Endothelial cell of umbilical vein (primary cell): ENCODE results near the gene ZFYVE16. TPM values are rescaled to one million over a fixed set of nuclear protein-coding genes. Genes with fewer than 3 reads are reported as not detected.

Experiments used
- BruUV-seq: library from RNA; stranded (reverse); fragments of 400-500 nt; replicated peaks from 2 replicates; lab custom pipeline; 2021; lab: Mats Ljungman, UMichigan
- CTCF ChIA-PET: fragments of 300-600, 350-600 bp; sonication (Branson Sonifier 250); formaldehyde crosslinking; loops from one replicate; lab custom pipeline; 2021; ENCODE audit warnings: antibody characterized with exemption, inconsistent platforms; lab: Charles Lee
- POLR2A ChIA-PET: fragments of 300-600, 350-600 bp; sonication (Branson Sonifier 250); formaldehyde crosslinking; loops from one replicate; lab custom pipeline; 2021; ENCODE audit warnings: antibody characterized with exemption, inconsistent platforms; lab: Charles Lee
- DNase-seq: peaks from one replicate; pipeline ENCODE4 v3.0.0-alpha.2; 2011; ENCODE audit warnings: low read depth, low spot score
- FAIRE-seq: peaks from 2 replicates; lab custom pipeline; 2011; peaks lifted over from hg19 to GRCh38; lab: Jason Lieb, UNC
- H2AFZ ChIP-seq: 2 replicates; pipeline ENCODE4 v1.6.0; 2012; ENCODE audit warnings: low read depth, low read length, control low read depth, inconsistent platforms
- H3K27ac ChIP-seq: 2 replicates; pipeline ENCODE4 v1.5.1; 2011; ENCODE audit warnings: low read depth, mild to moderate bottlenecking, control low read depth, low read length, moderate library complexity; ENCODE audit not compliant: insufficient read depth
- H3K27me3 ChIP-seq, 2 experiments: 2 replicates each; pipeline versions ENCODE4 v1.6.0 to v1.6.1; 2011; ENCODE audit warnings: low read length in 2 of 2, mixed read lengths in 1 of 2; ENCODE audit not compliant: control insufficient read depth in 2 of 2, insufficient read depth in 2 of 2
- H3K36me3 ChIP-seq, 2 experiments: 2 replicates in 1 of 2; 3 replicates in 1 of 2; pipeline ENCODE4 v1.5.1; 2011; ENCODE audit warnings: low read length in 2 of 2, mild to moderate bottlenecking in 1 of 2, moderate library complexity in 1 of 2; ENCODE audit not compliant: control insufficient read depth in 2 of 2, insufficient read depth in 2 of 2; ENCODE audit errors: extremely low read depth in 1 of 2
- H3K4me1 ChIP-seq: 3 replicates; pipeline ENCODE4 v1.5.1; 2011; ENCODE audit warnings: mild to moderate bottlenecking, low read length; ENCODE audit not compliant: control insufficient read depth, insufficient read depth; ENCODE audit errors: extremely low read depth
- H3K4me2 ChIP-seq: 2 replicates; pipeline ENCODE4 v1.6.1; 2011; ENCODE audit warnings: low read length, control low read depth, mixed read lengths; ENCODE audit not compliant: insufficient read depth
- H3K4me3 ChIP-seq, 3 experiments: fragments of 200-600 bp in 1 of 3; sonication (generic), shearing (Covaris generic) in 1 of 3; replicated peaks in 1 of 3; 2 replicates each; pipeline ENCODE4 v1.5.1; 2011 to 2016; ENCODE audit warnings: control low read depth in 3 of 3, low read length in 3 of 3, mild to moderate bottlenecking in 2 of 3, inconsistent platforms in 1 of 3, low read depth in 1 of 3, moderate library complexity in 1 of 3; ENCODE audit not compliant: insufficient read depth in 1 of 3
- H3K79me2 ChIP-seq: 2 replicates; pipeline ENCODE4 v1.6.0; 2012; ENCODE audit warnings: low read length, inconsistent platforms; ENCODE audit not compliant: control insufficient read depth, insufficient read depth
- H3K9ac ChIP-seq: replicated peaks from 2 replicates; pipeline ENCODE3; 2011; ENCODE audit warnings: low read length, control low read depth; ENCODE audit not compliant: insufficient read depth; ENCODE audit errors: extremely low read depth
- H3K9me1 ChIP-seq: replicated peaks from 3 replicates; pipeline ENCODE4 v1.6.0; 2011; ENCODE audit warnings: mild to moderate bottlenecking, low read length; ENCODE audit not compliant: control insufficient read depth, insufficient read depth; ENCODE audit errors: extremely low read depth
- H3K9me3 ChIP-seq: replicated peaks from 2 replicates; pipeline ENCODE4 v1.5.1; 2012; ENCODE audit warnings: low read length, inconsistent platforms; ENCODE audit not compliant: control insufficient read depth, insufficient read depth
- H4K20me1 ChIP-seq: replicated peaks from 2 replicates; pipeline ENCODE3; 2011; ENCODE audit warnings: mild to moderate bottlenecking, low read length; ENCODE audit not compliant: control insufficient read depth, insufficient read depth; ENCODE audit errors: extremely low read depth
- CTCF ChIP-seq, 2 donors: IDR thresholded peaks; 1 replicate in 1 of 2; 2 replicates in 1 of 2; pipeline ENCODE4 v1.5.1; 2011; ENCODE audit warnings: low read length in 2 of 2, mild to moderate bottlenecking in 2 of 2, moderate library complexity in 2 of 2, control low read depth in 1 of 2, inconsistent platforms in 1 of 2, low read depth in 1 of 2; ENCODE audit not compliant: insufficient read depth in 1 of 2; ENCODE audit errors: extremely low read depth in 1 of 2
- EZH2 ChIP-seq: IDR thresholded peaks from 2 replicates; pipeline ENCODE4 v1.6.1; 2012; ENCODE audit warnings: borderline replicate concordance, low read depth, mild to moderate bottlenecking, moderate library complexity, low read length, inconsistent platforms; ENCODE audit not compliant: severe bottlenecking
- FOS ChIP-seq: IDR thresholded peaks from 2 replicates; pipeline ENCODE4 v1.6.1; 2011; ENCODE audit warnings: mild to moderate bottlenecking, low read length, moderate library complexity, borderline replicate concordance; ENCODE audit not compliant: insufficient read depth
- GATA2 ChIP-seq: IDR thresholded peaks from 2 replicates; pipeline ENCODE4 v1.7.0; 2011; ENCODE audit warnings: low read depth, mild to moderate bottlenecking, moderate library complexity, mixed read lengths, low read length; ENCODE audit not compliant: insufficient read length, insufficient read depth
- JUN ChIP-seq: IDR thresholded peaks from 2 replicates; pipeline ENCODE4 v1.6.1; 2011; ENCODE audit warnings: borderline replicate concordance, low read depth; ENCODE audit not compliant: insufficient read length, insufficient read depth
- MAX ChIP-seq: IDR thresholded peaks from 2 replicates; pipeline ENCODE4 v1.6.1; 2011; ENCODE audit not compliant: insufficient read depth, insufficient read length
- MYC ChIP-seq: IDR thresholded peaks from one replicate; pipeline ENCODE4 v1.6.1; 2011; ENCODE audit warnings: mild to moderate bottlenecking, low read depth, low read length
- POLR2A ChIP-seq: IDR thresholded peaks from 2 replicates; pipeline ENCODE4 v1.6.1; 2012; ENCODE audit warnings: low read depth, mild to moderate bottlenecking, control low read depth, low read length
- POLR2AphosphoS5 ChIP-seq: IDR thresholded peaks from 2 replicates; pipeline ENCODE4 v1.6.1; 2012; ENCODE audit warnings: low read depth, mild to moderate bottlenecking, control low read depth, low read length, moderate library complexity; ENCODE audit not compliant: insufficient read depth
- dilution Hi-C: fragments of 300-500 bp; cut with MboI; formaldehyde crosslinking; loops from one replicate; pipeline ENCODE4 v1.15.0; 2019; ENCODE audit warnings: low sequenced_read_pairs; ENCODE audit not compliant: extremely low pct_ligation_motif_present
- intact Hi-C: fragments of 100-400 bp; cut with micrococcal nuclease; formaldehyde crosslinking; loops from one replicate; pipeline ENCODE4 v1.10.0; 2022
- polyA plus RNA-seq, 4 experiments: library from polyadenylated mRNA; depleted of rRNA in 3 of 4; stranded (reverse) in 3 of 4; unstranded in 1 of 4; fragments of >200 nt; gene quantifications; 2 replicates each; pipeline versions ENCODE4 v1.2.1 to v1.2.3, GENCODE V29; 2011 to 2012; ENCODE audit warnings: missing spikeins in 1 of 4
- total RNA-seq: library from RNA; stranded (reverse); gene quantifications from 2 replicates; pipeline ENCODE4 v1.2.3, GENCODE V29; 2021

Gene ZFYVE16
- total and polyA plus RNA-seq, 2 donors (not counting 3 experiments of a cell fraction or from before 2014, with no cell fraction given): 5.1 to 43.1 TPM

- FAIRE-seq: no peak
- no peaks in the 10 kb centered on the region for H4K20me1 ChIP-seq
- dilution Hi-C loops (no loop called here), intact Hi-C loops (no loop called here)
- no peak overlapping the region for H3K9ac ChIP-seq
- BruUV-seq: no TSS peak
- TF ChIP-seq EZH2 (no peak), GATA2 (no peak), JUN (no peak), FOS (no peak), MAX (no peak), POLR2A (no peak), CTCF (IDR thresholded peaks at IDR 0.05; ENCODE audit: extremely low read depth in 1 of 2, insufficient read depth in 1 of 2, low read depth in 1 of 2, low read length in 2 of 2) (no peak), MYC (no peak), POLR2AphosphoS5 (no peak)
- no peaks in the 10 kb centered on the region for H3K4me1 ChIP-seq
- no peaks in the 10 kb centered on the region for H3K79me2 ChIP-seq
- DNase-seq: peak; percentile 27
- no peak overlapping the region for H2AFZ ChIP-seq
- no peak overlapping the region for H3K4me2 ChIP-seq
- peaks cover 2 to 3% of the 10 kb centered on the region in 2 experiments for H3K36me3 ChIP-seq
- no peaks in the 10 kb centered on the region for H3K27me3 ChIP-seq
- CTCF ChIA-PET: interaction anchor here (0.9 to 4.7 kb wide), 6 partner anchors 12 to 21 kb away, joined by 3 to 35 read pairs (median 3); partner anchors contain the start of gene FAM151B
- H3K27ac ChIP-seq: no peak overlapping the region
- no peaks in the 10 kb centered on the region for H3K9me3 ChIP-seq
- H3K4me3 ChIP-seq: no peak overlapping the region
- POLR2A ChIA-PET: no interaction called here
- H3K9me1 ChIP-seq: no peaks in the 10 kb centered on the region
Measured at GRCh38 chr5:80466669-80467485, 59.0 kb downstream of the ZFYVE16 start.
